Measurements from ENCODE around the gene SCMH1. TPM values are rescaled to one million over a fixed set of nuclear protein-coding genes. Genes with fewer than 3 reads are reported as not detected.

Gene SCMH1
- total and polyA plus RNA-seq, 2 of the 4 experiments (the other 2 are of a cell fraction), result 9.0 to 19.4 TPM

DNA sequence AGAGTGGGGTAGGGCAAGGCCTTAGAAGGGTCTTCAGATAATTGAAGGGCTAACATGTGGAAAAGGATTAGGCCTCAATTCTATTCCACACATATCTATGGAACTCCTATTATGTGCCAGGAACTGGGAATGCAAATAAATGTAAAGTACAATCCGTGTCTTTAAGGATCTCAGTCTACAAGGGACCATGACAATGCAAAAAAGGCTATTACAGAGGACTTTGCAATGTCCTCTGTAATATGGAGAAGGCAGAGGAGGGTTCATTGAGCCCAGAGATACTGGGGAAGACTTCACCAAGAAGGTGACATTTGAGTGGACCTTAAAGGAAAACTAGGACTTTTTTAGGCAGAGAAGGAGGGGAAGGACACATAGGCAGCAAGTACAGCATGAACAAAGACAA, 4.5 kb upstream of the SCMH1 start:
- H3K79me1 ChIP-seq (ENCODE audit: low read depth in 1 of 2, low read length in 2 of 2), result peaks cover 11 to 13% of the 10 kb centered on the region in 2 experiments
- DNase-seq, result no peak
- peaks cover 6% of the 10 kb centered on the region; the same call in 1 of the 2 replicates for H3K4me1 ChIP-seq (ENCODE audit: control insufficient read depth, insufficient read depth, low read length)
- no peak overlapping the region for H3K23ac ChIP-seq (ENCODE audit: low read depth, low read length)
- peaks cover 8% of the 10 kb centered on the region for H3K9me1 ChIP-seq (ENCODE audit: insufficient read depth, low read length)
- H2BK120ac ChIP-seq (ENCODE audit: low read depth, low read length), result no peak overlapping the region
- H4K8ac ChIP-seq (ENCODE audit: low read depth in 2 of 2, low read length in 2 of 2), result no peak overlapping the region
- no peaks in the 10 kb centered on the region for H3K36me3 ChIP-seq (ENCODE audit: control insufficient read depth, insufficient read depth, low read length)
- H2BK5ac ChIP-seq (ENCODE audit: low read depth, low read length, poor library complexity, severe bottlenecking), result no peak overlapping the region
- in situ Hi-C loops (cut with MboI; ENCODE audit: low sequenced_read_pairs) (no loop called here), intact Hi-C loops (cut with micrococcal nuclease) (no loop called here), dilution Hi-C loops (cut with HindIII; ENCODE audit: low sequenced_read_pairs, unreplicated experiment) (no loop called here)
- H3K56ac ChIP-seq (ENCODE audit: extremely low read depth, insufficient read depth, low read length), result no peak overlapping the region
- no peak overlapping the region for H3K27ac ChIP-seq (ENCODE audit: insufficient read depth, low read length)
- H2AK5ac ChIP-seq (ENCODE audit: low read depth, low read length), result no peak overlapping the region
- no peak overlapping the region for H3K9ac ChIP-seq (ENCODE audit: low read depth, low read length)
- ChIA-PET POLR2A (ENCODE audit: unreplicated experiment) (no interaction called here), CTCF (no interaction called here)
- H3K4me3 ChIP-seq (ENCODE audit: insufficient read depth, low read depth, low read length), result no peak overlapping the region
- no peak overlapping the region for H4K5ac ChIP-seq (ENCODE audit: low read depth, low read length)
- H3K18ac ChIP-seq (ENCODE audit: low read depth, low read length), result no peak overlapping the region
- no peak overlapping the region for H3K4ac ChIP-seq (ENCODE audit: low read depth, low read length)
- no peaks in the 10 kb centered on the region for H3K27me3 ChIP-seq (ENCODE audit: control insufficient read depth, insufficient read depth, low read length)
- BruUV-seq (replicated peaks), result no TSS peak
- WGBS, 2 experiments (ENCODE audit: extremely low coverage in 2 of 2, insufficient read length in 1 of 2), result 57% methylated on average over 1 of the region's 1 CpG; no CpG with 5 or more reads in 1 of the 2 experiments
- H2AFZ ChIP-seq (replicated peaks; ENCODE audit: low read length, poor library complexity), result no peak overlapping the region
- H4K20me1 ChIP-seq (ENCODE audit: insufficient read depth, low read length), result no peaks in the 10 kb centered on the region
- no peak for ATAC-seq (ENCODE audit: low read depth)
- no peak overlapping the region for H2BK20ac ChIP-seq (ENCODE audit: low read depth, low read length)
- H3K4me2 ChIP-seq (ENCODE audit: low read depth, low read length), result no peak overlapping the region
- no peak overlapping the region for H3K14ac ChIP-seq (replicated peaks; ENCODE audit: low read depth, low read length)
- H2AK9ac ChIP-seq (replicated peaks; ENCODE audit: low read depth, low read length, poor library complexity), result no peak overlapping the region
- H4K91ac ChIP-seq (ENCODE audit: insufficient read depth, low read depth, low read length), result no peak overlapping the region
- no peak for TF ChIP-seq POLR2A (IDR thresholded peaks at IDR 0.05; ENCODE audit: low read depth, low read length)
- peak; percentile 47; the same call in 1 of the 2 replicates for TF ChIP-seq NFE2L2 (IDR thresholded peaks at IDR 0.05; ENCODE audit: low read depth, low read length)
- H3K9me3 ChIP-seq (ENCODE audit: control insufficient read depth, insufficient read depth, low read length), result no peaks in the 10 kb centered on the region
- H2BK15ac ChIP-seq (ENCODE audit: low read depth, low read length), result no peak overlapping the region

Data from IMR-90 (cell line).